Measurements from ENCODE around the gene FAM151A.

The FAM151A gene

GRCh38 chr1:54623216-54624007 lies at the start of gene FAM151A:
Gene FAM151A, minus strand, starts transcription at chr1:54623525. Its CDS starts 130 bp downstream, at chr1:54623395.
- DNase-seq = no peak

- peak; percentile 74 for DNase-seq
Measured at GRCh38 chr1:54671985-54672608, 48.8 kb upstream of the FAM151A start.

- DNase-seq = no peak
Measured at GRCh38 chr1:54668567-54668966, 45.2 kb upstream of the FAM151A start.

GRCh38 chr1:54667797-54668196 lies 44.5 kb upstream of the FAM151A start:
- DNase-seq = no peak

- no peak for DNase-seq
Measured at GRCh38 chr1:54666333-54666732, 43.0 kb upstream of the FAM151A start.

GRCh38 chr1:54665852-54666251 lies 42.5 kb upstream of the FAM151A start:
- no peak for DNase-seq

- DNase-seq = no peak
Measured at GRCh38 chr1:54664364-54664763, 41.0 kb upstream of the FAM151A start.

- DNase-seq = no peak
Measured at GRCh38 chr1:54663725-54664124, 40.4 kb upstream of the FAM151A start.

GRCh38 chr1:54658164-54658913 lies 35.0 kb upstream of the FAM151A start:
- no peak for DNase-seq

GRCh38 chr1:54653036-54653435 lies 29.7 kb upstream of the FAM151A start:
- no peak for DNase-seq

- no peak for DNase-seq
Measured at GRCh38 chr1:54652168-54652567, 28.8 kb upstream of the FAM151A start.

- no peak for DNase-seq
Measured at GRCh38 chr1:54651608-54652007, 28.3 kb upstream of the FAM151A start.

GRCh38 chr1:54650417-54650816 lies 27.1 kb upstream of the FAM151A start:
- DNase-seq = no peak

- no peak for DNase-seq
Measured at GRCh38 chr1:54649921-54650320, 26.6 kb upstream of the FAM151A start.

- DNase-seq = no peak
Measured at GRCh38 chr1:54649130-54649898, 26.0 kb upstream of the FAM151A start.

GRCh38 chr1:54645806-54646676 lies 22.7 kb upstream of the FAM151A start:
- no peak for DNase-seq

GRCh38 chr1:54643736-54644135 lies 20.4 kb upstream of the FAM151A start:
- no peak for DNase-seq

- DNase-seq = no peak
Measured at GRCh38 chr1:54640863-54641836, 17.8 kb upstream of the FAM151A start, which contains the start of gene MROH7. Gene MROH7, plus strand, starts transcription at chr1:54641786. Its CDS starts 11,141 bp downstream, at chr1:54652927.

GRCh38 chr1:54640361-54640760 lies 17.0 kb upstream of the FAM151A start:
- DNase-seq = no peak
